ENCODE data around the gene MDFI.

The MDFI gene

GRCh38 chr6:41638002-41638934 lies at the start of gene MDFI:
Gene MDFI, plus strand, starts transcription at chr6:41638468. Its CDS starts 282 bp downstream, at chr6:41638750.
- H3K4me3 ChIP-seq (ENCODE audit: low read depth, low read length): peak within 1 kb of the TSS; percentile 77
- DNase-seq (ENCODE audit: low read depth): peak; percentile 63
- TF ChIP-seq CTCF (conservative IDR thresholded peaks at IDR 0.05; ENCODE audit: low read depth, low read length): no peak

- no peak for TF ChIP-seq CTCF (conservative IDR thresholded peaks at IDR 0.05; ENCODE audit: low read depth, low read length)
- DNase-seq (ENCODE audit: low read depth): no peak
- no peak overlapping the region for H3K4me3 ChIP-seq (ENCODE audit: low read depth, low read length)
Observed at GRCh38 chr6:41589223-41589622, 49.0 kb upstream of the MDFI start.

GRCh38 chr6:41589636-41590622 lies 48.3 kb upstream of the MDFI start:
- H3K4me3 ChIP-seq (ENCODE audit: low read depth, low read length): no peak overlapping the region
- no peak for DNase-seq (ENCODE audit: low read depth)
- no peak for TF ChIP-seq CTCF (conservative IDR thresholded peaks at IDR 0.05; ENCODE audit: low read depth, low read length)

GRCh38 chr6:41591122-41591521 lies 47.1 kb upstream of the MDFI start:
- no peak for DNase-seq (ENCODE audit: low read depth)
- H3K4me3 ChIP-seq (ENCODE audit: low read depth, low read length): no peak overlapping the region
- no peak for TF ChIP-seq CTCF (conservative IDR thresholded peaks at IDR 0.05; ENCODE audit: low read depth, low read length)

GRCh38 chr6:41591859-41592502 lies 46.3 kb upstream of the MDFI start:
- H3K4me3 ChIP-seq (ENCODE audit: low read depth, low read length): no peak overlapping the region
- peak; percentile 70 for DNase-seq (ENCODE audit: low read depth)
- peak; percentile 92 for TF ChIP-seq CTCF (conservative IDR thresholded peaks at IDR 0.05; ENCODE audit: low read depth, low read length)

GRCh38 chr6:41593406-41593805 lies 44.9 kb upstream of the MDFI start:
- DNase-seq (ENCODE audit: low read depth): no peak
- no peak for TF ChIP-seq CTCF (conservative IDR thresholded peaks at IDR 0.05; ENCODE audit: low read depth, low read length)
- no peak overlapping the region for H3K4me3 ChIP-seq (ENCODE audit: low read depth, low read length)
